AG09309 (cell line): ENCODE data around the gene LTBP1.

Experiments used
- DNase-seq: peaks from one replicate; pipeline ENCODE4 v3.0.0-alpha.2; 2010; ENCODE audit warnings: low read depth
- H3K4me3 ChIP-seq: 2 replicates; pipeline ENCODE4 v1.5.1; 2011; ENCODE audit warnings: mild to moderate bottlenecking, low read depth, low read length, moderate library complexity; ENCODE audit not compliant: control insufficient read depth
- CTCF ChIP-seq: IDR thresholded peaks from 2 replicates; pipeline ENCODE4 v1.5.1; 2011; ENCODE audit warnings: mild to moderate bottlenecking, low read depth, low read length, inconsistent platforms; ENCODE audit not compliant: insufficient read depth, control insufficient read depth; ENCODE audit errors: missing control alignments

The LTBP1 gene

GRCh38 chr2:33344230-33344629, 397.5 kb downstream of the LTBP1 start:
- no peak for TF ChIP-seq CTCF
- H3K4me3 ChIP-seq, result no peak overlapping the region
- no peak for DNase-seq

- no peak overlapping the region for H3K4me3 ChIP-seq
- DNase-seq, result no peak
- TF ChIP-seq CTCF, result no peak
Measured at GRCh38 chr2:33347856-33348255, 401.1 kb downstream of the LTBP1 start.

- TF ChIP-seq CTCF, result no peak
- no peak for DNase-seq
Measured at GRCh38 chr2:33350632-33351031, 403.9 kb downstream of the LTBP1 start.

GRCh38 chr2:33351781-33352180, 405.0 kb downstream of the LTBP1 start:
- TF ChIP-seq CTCF, result no peak
- no peak for DNase-seq
- H3K4me3 ChIP-seq, result no peak overlapping the region

More at GRCh38 chr2:33350632-33351031, 403.9 kb downstream of the LTBP1 start:
- H3K4me3 ChIP-seq, result no peak overlapping the region

GRCh38 chr2:33354981-33355380, 408.2 kb downstream of the LTBP1 start:
- no peak overlapping the region for H3K4me3 ChIP-seq
- TF ChIP-seq CTCF, result no peak
- peak; percentile 92 for DNase-seq

- H3K4me3 ChIP-seq, result no peak overlapping the region
- DNase-seq, result no peak
- TF ChIP-seq CTCF, result no peak
Measured at GRCh38 chr2:33358878-33359277, 412.1 kb downstream of the LTBP1 start.

- no peak overlapping the region for H3K4me3 ChIP-seq
- peak; percentile 54 for DNase-seq
- no peak for TF ChIP-seq CTCF
Measured at GRCh38 chr2:33363325-33364298, 416.9 kb downstream of the LTBP1 start.
